Stimulated activated CD8-positive, alpha-beta memory T cell treated with anti-CD3 and anti-CD28 coated beads, Interleukin-4, amount 100 ng/mL, for 1 hour (primary cell): Measurements from ENCODE around the gene ADAD2.

ENCODE experiments used
- DNase-seq, 2 donors: peaks; one replicate each; pipeline ENCODE4 v3.0.0-alpha.2; 2020; ENCODE audit warnings: low read depth in 2 of 2, low spot score in 1 of 2

The ADAD2 gene

DNA sequence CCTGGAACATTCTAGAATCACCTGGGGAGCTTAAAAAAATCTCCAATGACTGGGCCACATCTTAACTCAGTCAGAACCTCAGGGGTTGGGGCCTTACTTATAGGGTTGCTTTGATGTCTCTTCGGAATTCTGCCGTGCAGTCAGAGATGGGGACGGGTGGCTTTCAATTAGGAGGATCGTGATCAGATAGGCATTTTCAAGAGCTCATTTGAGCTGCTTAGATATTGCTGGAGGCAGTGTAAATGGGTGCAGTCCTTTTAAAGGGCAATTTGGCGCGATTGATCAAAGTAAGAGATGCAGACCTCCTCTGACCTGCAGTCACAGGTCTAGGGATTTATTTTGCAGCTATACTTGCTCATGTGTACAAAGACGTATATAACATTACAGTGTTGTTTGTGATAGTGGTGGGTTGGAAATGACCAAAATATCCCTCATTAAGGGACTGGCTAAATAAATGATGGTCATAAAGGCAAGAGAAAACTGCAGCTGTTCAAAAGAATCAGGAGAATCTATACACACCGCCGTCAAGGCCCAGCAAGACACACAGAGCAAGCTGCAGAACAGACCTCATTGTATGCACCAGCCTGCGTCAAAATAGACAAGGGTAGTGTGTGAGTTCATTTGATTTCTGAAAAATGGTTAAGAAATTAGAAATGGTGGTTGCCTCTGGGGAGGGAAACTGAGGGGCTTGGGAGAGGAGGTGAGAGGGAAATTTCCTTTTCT is 55.2 kb downstream of the ADAD2 start:
- DNase-seq = no peak

DNA sequence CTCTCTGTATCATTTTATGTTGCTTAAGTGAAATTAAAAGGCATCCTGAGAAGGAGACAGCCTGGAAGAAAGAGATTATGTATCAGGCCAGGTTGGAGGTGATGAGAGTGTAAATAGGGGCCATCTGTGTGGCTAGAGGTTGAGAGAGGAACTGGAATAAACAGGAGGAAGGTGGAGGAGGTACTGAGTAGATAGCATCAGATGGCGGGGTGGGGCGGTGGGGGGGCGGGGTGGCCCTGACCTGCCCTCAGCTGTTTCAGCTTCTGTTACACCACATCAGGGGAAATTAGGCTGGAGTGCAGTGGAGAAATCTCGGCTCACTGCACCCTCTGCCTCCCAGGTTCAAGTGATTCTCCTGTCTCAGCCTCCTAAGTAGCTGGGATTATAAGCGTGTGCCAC is 55.7 kb downstream of the ADAD2 start:
- no peak for DNase-seq
